Activated CD4-positive, CD25-positive, alpha-beta regulatory T cell treated with anti-CD3 and anti-CD28 coated beads, Interleukin-2, amount 50 U/mL, for 72 hours (primary cell): ENCODE measurements around the gene AOPEP.
"Not testable (repeated sequence)": the region's sequence is repeated elsewhere in the genome, so short reads cannot be mapped to it uniquely, and the experiment has no call there.

Experiments used
- DNase-seq: peaks from one replicate; pipeline ENCODE4 v3.0.0; 2021

The AOPEP gene

DNA sequence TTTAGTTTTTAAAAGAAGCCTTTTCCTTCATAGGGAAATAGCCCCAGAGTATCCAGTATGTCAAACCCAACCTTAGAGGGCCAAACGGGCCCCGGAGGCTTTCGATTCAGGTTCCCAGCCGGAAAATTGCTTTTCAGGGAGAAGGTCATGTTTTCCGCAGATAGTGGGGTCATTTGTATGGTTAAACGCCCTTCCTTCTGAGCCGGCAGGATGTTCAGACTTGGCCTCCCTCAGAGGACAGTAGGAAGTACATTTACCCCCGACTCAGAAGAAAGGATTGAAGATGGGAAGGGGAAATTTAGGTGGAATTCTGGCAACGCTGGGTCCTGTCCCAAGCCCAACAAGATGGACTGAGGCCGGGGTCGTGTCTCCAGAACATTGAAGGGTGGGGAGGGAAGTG, 195.2 kb downstream of the AOPEP start:
- DNase-seq: no peak

DNA sequence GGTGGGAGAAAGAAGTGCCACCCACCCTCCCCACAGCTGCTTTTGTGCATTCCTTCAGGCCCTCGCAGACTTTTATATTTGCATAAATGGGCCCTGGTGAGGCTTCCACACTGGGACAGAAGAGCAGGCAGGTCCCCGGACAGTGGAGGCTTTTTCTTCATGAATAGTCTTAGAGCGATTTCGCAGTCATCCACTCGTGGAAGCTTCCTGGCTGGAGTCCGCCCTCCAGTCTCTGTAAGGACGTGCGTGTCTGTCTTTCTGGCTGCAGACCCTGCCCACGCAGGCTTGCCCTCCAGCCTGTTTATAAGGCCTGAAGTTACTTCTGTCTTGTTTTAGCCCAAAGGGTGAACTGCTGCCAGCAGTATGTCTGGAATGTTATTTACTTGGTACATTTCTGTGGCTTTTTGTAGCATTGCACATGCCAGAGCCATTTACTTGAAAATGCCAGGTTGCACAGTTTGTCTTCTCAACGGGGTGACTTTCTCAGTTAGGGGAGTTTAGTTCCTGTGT, 195.7 kb downstream of the AOPEP start:
- DNase-seq: no peak

DNA sequence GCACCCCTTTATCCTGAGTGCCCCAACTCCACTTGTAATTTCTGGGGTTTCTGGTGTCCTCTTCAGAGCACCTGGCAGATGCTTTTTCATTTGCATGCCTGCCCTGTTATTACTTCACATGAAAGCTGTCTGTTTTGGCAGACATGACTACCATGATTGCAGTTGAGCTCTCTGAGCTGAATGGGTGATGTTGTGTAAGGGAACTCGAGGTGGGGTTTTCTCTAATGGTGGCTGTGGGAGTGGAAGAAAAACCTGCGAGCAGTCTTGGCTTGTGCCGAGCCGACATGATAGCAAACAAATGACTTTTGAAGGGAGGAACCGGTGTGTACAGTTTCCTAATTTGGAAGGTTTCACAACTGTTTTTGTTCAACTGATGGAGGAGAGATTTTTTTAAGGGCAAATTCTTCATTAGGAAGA, 196.2 kb downstream of the AOPEP start:
- no peak for DNase-seq

DNA sequence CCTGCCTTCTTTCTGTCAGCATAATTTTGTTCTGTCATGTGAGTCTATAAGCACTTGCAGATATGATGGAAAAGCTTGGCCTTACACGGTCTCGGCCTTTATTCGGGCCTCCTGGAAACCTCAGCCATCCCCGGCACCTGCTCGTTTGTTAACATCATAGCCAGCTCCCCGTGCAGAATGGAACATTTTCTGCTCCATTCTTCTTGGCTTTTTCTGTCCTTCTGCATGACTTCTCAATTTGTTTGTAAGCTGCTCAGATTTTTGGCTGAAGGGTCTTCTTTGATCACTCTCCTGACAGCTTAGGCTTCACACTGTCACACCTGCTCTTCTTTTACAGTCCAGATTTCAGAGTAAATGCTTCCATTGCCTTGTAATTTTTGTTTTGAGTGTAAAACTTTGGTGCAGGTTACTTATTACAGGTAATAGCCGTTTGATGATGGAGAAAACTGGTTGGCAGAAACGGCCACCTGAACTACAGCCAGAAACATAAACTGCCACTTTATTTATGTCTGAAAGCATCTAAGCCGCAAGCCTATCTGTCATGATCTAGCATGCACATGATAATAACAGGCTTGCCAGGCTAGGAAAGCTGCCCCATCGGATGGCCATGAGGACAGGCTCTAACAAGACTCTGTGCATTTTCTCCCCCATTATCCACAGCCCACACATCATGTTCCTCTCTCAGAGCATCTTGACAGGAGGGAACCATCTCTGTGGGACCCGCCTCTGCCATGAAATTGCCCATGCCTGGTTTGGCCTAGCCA, 197.0 kb downstream of the AOPEP start:
- no peak for DNase-seq

DNA sequence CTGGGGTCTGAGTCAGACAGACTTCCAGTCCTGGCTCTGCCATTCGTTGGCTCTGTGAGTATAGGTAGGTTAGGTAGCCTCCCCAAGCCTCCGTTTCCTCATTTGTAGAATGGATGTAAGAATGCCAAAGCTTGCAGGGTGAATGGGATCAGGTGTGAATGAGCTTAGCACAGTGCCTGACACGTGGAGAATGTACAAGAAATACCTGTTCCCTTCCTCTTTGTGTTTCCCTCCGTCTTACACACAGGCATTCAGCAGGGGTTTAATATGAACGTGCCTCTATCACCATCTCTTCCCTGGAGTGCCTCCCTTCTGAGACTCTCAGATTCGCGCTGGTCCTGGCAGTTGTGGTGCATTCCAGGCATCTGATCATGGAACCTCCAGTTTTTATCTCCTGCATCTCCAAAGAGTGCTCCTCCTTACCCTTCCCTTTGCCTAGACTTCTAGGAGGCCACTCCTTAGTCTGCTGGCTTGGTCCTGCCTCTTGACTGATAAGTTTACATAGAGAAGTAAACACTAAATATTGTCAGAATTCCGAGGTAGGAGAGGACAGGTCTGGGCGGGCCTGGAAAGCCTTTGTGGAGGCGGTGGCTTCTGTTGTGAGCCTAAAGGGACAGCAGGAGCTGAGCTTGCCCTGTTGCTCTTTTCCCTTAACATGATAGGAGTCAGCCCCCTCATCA, 199.4 kb downstream of the AOPEP start:
- no peak for DNase-seq

DNA sequence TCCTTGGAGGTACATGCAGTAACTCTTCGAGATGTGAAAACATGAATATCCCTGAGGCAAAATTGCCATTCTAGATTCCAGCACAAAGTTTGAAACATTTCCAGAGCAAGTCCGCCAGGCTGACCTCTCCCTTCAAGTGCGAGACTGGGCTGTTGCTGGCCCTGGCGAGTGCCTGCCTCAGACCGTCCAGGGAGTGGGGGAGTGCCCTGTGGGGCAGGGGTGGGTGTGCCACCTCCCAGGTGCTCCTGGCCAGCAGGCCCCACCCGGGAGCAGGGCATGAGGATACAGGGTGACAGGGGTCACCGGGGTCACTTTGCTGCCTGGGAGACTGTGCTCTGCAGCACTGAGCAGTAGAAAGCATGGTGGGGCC, 199.9 kb downstream of the AOPEP start:
- DNase-seq: no peak

DNA sequence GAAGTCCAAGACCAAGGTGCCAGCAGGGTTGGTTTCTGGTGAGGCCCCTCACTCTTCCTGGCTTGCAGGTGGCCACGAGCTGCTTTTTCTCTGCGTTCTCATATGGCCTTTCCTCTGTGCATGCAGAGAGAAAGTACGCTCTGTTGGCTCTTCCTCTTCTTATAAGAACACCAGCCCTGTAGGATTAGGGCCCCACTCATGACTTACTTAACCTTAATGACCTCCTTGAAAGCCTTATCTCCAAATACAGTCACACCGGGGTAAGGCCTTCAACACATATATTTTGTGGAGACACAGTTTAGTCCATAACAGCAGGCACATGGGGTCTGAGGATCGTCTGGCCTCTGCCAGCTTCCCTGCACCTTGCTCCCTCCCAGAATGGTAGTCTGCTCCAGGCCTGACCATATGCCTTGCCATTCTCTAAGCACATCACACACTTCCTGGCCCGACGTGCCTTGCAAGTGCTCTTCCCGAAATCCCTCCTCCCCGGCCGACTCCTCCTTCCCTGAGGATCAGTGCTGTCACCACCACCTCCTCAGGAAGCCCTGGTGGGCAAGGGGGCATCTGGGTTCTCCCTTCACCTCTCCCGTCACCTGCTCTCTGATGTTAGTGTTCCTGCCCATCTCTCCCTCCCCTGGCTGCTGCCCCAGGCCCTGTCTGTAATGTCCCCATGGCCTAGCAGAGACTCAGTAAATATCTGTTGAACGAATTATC, 200.7 kb downstream of the AOPEP start:
- no peak for DNase-seq

DNA sequence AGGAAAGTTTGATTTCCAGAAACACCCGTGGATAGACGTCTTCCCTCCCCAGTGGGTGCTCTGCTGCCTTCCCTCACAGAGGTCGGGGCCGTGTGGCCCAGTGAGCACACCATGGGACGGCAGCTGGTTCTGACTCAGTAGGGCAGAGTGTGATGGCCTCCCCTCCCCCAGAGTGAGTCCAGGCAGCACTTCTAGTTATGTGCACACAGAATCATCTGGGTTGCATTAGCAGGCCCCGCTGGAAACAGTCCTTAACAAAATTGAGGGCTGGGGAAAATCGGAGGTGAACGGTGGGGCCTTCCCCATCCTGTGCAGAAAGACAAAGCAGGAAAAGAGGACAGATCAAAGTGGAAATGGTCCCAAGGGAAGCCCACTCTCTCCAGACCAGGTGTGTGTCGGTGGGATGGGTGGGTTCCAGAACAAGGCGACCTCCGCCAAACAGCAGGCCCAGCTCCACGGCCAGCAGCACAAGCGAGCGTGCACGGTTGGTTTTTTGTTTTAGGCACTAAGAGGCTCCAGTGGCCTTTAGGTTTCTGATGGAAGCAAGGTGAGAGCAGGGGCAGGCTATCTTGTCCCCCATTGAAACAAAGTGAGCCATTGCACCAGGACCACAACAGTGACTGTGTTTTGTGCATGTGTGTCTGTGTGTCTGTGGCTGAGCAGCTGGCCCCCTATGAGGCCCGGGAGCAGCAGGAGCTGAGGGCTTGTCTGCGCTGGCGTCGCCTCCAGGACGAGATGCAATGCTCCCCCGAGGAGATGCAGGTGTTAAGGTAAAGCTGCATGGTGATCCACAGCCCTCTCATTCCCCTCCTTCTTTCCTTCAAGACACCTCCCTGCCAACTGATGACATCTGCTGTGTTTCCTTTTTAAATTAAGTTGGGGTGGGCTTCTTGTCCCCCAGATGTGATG, 201.5 kb downstream of the AOPEP start:
- DNase-seq: no peak

DNA sequence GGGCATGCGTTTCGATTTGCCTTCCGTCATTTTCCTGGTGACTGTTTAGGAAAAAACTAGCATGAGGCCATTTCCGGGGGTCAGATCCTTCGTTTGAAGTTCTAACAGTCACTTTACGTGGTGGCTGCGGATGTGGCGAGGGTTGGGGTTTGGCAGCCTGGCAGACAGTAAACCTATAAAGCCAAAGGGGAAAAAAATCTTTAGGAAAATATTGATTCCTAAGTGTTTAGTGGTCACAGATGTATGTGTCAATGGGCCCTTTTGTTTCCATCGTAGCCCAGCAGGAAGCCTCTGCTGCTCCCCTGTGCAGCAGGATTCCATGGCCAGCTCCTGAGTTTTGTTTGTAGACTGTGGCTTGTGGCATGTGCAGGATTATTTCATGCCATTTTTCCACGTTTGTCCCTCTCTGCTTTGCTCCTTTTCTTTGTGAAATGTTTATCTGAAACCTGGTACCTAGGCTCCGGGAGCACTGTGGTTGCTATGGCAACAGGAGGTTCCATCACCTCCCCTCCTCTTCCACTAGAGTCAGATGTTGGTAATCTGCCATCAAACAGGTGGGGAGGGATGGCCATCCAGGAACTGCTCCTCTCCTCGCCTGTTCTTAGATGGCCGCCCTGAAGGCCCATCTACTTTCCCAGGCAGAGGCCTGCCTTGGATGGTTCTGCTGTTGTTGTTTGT, 202.3 kb downstream of the AOPEP start:
- no peak for DNase-seq

DNA sequence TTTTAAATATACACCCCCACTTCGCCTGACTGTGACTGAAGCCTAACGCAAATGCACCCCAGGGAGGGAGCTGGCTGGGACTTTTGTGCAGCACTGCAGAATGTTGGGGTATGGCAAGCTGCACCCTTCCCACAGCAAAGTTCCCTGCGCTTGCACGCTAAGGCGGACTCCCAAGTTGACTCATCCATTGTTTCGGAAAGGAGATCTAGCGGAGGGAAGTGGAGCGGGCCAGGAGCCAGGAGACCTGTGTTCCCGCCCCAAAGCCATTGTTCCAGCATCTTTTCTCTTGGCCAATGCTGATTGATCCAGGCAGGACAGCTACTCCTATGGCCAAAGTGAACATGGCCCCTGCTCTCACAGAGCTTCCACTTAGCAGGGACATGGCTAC, 202.9 kb downstream of the AOPEP start:
- no peak for DNase-seq

DNA sequence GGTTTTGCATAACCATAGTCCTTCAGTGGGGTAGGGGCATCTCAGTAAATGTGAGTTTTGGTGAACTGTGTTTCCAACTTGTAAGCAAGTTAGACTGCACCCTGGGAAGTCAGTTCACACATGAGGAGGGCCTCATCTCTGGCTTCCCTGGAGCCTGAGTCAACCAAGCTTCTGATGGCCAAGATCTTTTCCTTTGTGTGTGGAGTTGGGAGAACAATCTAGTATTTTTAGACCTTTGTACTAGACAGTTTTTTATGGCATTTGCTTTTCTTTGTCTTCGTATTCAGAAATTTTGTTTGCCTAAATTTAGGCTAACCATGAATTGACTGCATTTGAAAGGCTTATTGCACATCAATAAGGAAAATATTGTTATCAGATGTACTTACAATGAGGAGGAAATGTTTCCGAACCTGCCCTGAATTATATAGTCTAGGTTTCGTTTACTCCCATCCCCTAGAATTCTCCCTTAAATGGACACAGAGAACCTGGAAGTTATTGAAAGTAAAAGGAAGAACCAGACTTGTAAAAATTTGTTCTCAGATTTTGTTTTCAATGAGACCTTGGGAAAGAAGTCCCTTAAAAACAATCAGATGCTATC, 204.6 kb downstream of the AOPEP start:
- DNase-seq: no peak

DNA sequence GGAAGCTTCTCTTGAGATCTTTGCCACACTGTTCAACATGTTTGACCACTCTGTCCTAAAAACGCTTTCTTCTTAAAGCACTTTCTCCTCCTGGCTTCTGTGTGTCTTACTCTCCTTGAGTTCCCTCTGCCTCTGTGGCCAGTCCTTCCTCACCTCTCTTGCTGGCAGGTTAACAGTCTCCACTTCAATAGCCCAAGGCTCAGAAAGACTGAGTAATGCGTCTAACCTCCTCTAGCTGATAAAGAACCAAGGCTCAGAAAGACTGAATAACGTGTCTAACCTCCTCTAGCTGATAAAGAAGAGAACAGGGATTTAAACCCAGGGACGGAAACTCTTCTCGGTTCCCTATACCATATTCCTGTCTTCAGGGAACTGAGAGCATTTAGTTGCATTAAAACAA, 205.2 kb downstream of the AOPEP start:
- DNase-seq: no peak

DNA sequence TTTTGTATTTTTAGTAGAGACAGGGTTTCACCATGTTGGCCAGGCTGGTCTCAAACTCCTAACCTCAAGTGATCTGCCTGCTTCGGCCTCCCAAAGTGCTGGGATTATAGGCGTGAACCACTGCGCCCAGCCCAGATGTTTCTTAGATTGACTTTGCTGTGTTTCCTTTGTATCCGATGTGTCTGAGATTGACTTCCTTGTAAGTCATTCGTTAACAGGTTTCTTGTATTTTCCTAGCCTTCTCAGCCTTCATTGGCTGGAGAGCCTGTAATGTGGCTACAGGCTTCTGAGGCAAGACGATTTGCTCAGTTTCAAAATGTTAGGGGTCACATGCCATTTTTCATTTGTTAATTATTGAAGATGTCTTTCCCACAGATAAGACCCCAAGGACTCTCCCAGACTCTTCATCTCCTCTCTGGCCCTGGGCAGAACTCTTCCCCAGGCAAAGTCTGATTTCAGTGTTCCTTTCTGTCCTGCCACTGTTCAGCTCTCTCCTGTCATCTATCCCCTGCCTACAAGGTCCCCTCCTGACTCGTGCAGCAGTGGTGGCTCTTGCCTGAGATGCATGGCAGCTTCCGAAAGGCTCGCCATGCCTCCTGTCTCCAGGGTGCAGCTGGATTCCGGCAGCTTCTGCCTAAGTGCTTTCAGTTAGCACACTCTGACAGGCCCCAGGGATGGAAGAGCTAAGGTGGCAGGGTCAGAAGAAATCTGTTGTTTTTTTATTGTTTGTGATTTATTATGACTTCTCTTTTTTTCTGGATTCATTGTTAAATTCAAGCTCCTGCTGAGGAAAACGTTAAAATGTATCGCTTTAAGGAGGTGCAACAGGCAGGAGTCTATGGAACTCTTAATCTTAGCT, 206.4 kb downstream of the AOPEP start:
- no peak for DNase-seq

DNA sequence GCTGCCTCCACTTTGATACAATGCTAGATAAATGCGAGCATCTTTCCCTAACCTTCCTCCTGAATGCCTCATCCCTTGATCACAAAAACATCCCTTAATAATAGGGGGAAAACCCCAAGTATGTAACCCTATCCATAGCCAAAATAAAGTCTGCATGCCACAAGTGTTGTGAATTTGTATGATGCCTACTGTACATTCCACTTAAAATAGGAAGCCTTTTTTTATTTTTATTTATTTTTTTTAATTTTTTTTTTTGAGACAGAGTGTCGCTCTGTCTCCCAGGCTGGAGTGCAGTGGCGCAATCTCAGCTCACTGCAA, 207.0 kb downstream of the AOPEP start:
- no peak for DNase-seq

DNA sequence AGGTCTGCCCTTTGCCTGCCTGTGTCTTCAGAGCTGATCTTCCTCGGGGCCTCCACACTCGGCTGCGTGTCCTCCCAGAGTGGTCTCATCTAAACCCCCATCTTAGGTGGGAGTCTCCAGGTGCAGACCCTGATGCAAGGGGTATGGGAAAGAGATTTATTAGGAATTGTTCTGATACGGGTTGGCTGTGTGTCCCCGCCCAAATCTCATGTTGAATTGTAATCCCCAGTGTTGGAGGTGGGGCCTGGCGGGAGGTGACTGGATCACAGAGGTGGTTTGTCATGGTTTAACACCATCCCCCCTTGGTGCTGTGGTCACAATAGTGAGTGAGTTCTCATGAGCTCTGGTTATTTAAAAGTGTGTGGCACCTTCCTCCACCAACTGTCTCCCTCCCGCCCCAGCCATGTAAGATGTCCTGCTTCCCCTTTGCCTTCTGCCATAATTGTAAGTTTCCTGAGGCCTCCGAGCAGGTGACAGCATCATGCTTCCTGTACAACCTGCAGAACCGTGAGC, 208.4 kb downstream of the AOPEP start:
- no peak for DNase-seq

DNA sequence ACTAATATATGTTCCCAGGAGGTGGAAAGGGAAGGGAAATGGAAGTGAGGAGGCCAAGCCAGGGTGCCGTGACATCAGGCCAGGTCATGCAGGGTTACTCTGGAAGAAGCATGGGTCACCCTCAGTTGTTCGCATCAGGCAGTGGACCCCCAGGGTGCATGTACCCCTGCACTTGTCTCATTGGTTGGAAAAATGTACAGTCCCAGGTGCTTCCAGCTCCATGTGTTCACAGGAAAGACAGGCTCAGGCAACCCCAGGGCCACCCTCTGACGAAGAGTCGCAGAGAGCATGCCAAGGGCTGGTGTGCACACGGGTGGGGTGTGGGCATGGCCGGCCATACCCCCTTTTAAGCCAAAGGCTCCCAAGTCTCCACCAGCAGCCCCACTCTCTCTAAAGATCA, 208.9 kb downstream of the AOPEP start:
- DNase-seq: no peak

DNA sequence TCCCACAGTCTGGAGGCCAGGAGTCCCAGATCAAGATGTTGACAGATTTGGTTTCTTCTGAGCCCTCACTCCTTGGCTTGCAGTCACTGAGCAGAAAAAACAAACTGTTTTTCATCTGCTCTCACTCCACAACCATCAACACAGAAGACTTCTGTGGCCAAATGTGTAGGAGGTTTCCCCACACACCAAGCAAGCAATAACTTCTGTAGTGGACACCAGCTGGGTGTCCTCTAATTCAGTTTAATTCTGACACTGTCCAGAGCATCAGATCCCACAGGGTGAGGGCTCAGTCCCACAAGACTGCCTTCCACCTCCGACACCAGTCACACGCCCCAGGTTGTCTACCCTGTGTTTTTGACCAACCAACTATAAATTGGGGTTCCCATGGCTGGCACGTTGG, 209.9 kb downstream of the AOPEP start:
- no peak for DNase-seq

DNA sequence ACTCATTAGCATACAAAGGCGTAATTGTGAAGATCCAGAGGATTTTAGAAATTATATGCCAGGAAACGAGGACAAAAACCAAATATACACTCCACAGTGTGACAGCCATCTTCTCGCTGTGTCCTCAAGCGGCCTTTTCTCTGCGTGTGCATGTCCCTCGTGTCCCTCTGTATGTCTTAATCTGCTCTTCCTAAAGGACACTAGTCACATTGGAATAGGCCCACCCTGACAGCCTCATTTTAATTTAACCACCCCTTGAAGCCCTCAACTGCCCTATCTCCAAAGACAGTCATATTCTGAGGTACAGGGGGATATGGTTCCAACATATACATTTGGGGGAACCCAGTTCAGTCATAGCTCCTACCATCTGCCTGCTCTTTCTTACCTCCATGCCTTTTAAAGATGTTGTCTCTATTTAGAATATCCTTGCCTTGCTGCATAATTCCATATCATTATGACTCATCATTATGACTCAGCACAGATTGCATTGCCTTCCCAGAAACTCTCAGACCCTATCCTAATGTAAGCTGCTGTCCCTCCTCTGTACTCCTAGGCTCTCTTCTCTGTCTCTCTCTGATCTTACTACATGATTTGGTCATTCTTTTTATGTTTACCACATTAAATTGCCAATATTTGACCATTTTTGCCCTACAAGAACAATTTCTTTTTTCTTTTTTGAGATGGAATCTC, 210.9 kb downstream of the AOPEP start:
- no peak for DNase-seq

DNA sequence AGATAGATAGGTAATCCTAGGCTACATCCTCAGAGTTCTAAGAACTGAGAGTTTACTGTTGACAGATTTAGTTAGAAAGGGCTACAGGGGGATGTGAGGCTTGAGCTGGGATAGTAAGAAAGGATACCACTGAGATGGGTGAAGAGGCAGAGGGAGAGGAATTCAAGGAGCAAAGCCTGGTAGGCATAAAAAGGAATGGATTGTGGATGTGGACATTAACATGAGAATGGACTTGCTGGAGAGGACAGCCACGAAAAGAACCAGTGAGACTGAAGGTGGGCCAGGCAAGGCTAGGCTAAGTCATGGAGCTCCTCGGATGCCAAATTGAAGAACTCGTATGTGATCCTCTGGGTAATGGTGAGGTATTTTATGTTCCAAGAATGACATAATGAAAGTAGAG, 211.9 kb downstream of the AOPEP start:
- DNase-seq: no peak

DNA sequence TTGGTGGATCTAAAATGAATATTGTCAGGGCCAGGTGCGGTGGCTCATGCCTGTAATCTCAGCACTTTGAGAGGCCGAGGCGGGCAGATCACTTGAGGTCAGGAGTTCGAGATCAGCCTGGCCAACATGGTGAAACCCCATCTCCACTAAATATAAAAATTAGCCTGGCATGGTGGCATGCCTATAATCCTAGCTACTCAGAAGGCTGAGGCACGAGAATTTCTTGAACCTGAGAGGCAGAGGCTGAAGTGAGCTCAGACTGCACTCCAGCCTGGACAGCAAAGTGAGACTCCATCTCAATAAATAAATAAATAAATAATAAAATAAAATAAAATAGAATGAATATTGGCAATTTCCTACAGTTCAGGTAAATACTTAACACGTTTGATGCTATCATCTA, 213.8 kb downstream of the AOPEP start:
- not testable (repeated sequence) for DNase-seq
